Islet precursor cell (in vitro differentiated cells): ENCODE measurements around the gene ALDH1A3.

Source experiments
- DNase-seq: peaks from one replicate; pipeline ENCODE4 v3.0.0-alpha.2; 2018

ALDH1A3 gene

GRCh38 chr15:100902436-100903167 is 23.0 kb downstream of the ALDH1A3 start:
- no peak for DNase-seq

- no peak for DNase-seq
These were observed 23.5 kb downstream of the ALDH1A3 start for GRCh38 chr15:100903168-100903554.

GRCh38 chr15:100905850-100906249 is 26.2 kb downstream of the ALDH1A3 start:
- DNase-seq: no peak

GRCh38 chr15:100908466-100908865 is 28.8 kb downstream of the ALDH1A3 start:
- DNase-seq: no peak

GRCh38 chr15:100909565-100909964 is 29.9 kb downstream of the ALDH1A3 start:
- no peak for DNase-seq

GRCh38 chr15:100909989-100910955 is 30.6 kb downstream of the ALDH1A3 start:
- no peak for DNase-seq

- no peak for DNase-seq
These were observed 31.5 kb downstream of the ALDH1A3 start for GRCh38 chr15:100911086-100911485.

GRCh38 chr15:100913961-100914360 is 34.3 kb downstream of the ALDH1A3 start:
- no peak for DNase-seq

- DNase-seq: peak; percentile 73
These were observed 35.2 kb downstream of the ALDH1A3 start for GRCh38 chr15:100914876-100915275.

- DNase-seq: peak; percentile 91
These were observed 38.5 kb downstream of the ALDH1A3 start for GRCh38 chr15:100918034-100918689.

- no peak for DNase-seq
These were observed 39.3 kb downstream of the ALDH1A3 start, which contains the start of gene LRRK1 for GRCh38 chr15:100918690-100919480. Gene LRRK1, plus strand, starts transcription at chr15:100919357. Its CDS starts 5,276 bp downstream, at chr15:100924633.

GRCh38 chr15:100919481-100920405 is 40.1 kb downstream of the ALDH1A3 start:
- DNase-seq: no peak

- no peak for DNase-seq
These were observed 41.0 kb downstream of the ALDH1A3 start for GRCh38 chr15:100920516-100921135.

GRCh38 chr15:100922192-100923040 is 42.8 kb downstream of the ALDH1A3 start:
- no peak for DNase-seq

- DNase-seq: no peak
These were observed 43.4 kb downstream of the ALDH1A3 start for GRCh38 chr15:100923076-100923475.

- no peak for DNase-seq
These were observed 44.3 kb downstream of the ALDH1A3 start for GRCh38 chr15:100923902-100924301.

GRCh38 chr15:100924436-100924835 is 44.8 kb downstream of the ALDH1A3 start:
- no peak for DNase-seq

GRCh38 chr15:100925480-100925879 is 45.8 kb downstream of the ALDH1A3 start:
- DNase-seq: no peak

GRCh38 chr15:100926258-100926657 is 46.6 kb downstream of the ALDH1A3 start:
- no peak for DNase-seq
